ENCODE results near the gene ARHGAP45. TPM values are rescaled to one million over a fixed set of nuclear protein-coding genes. Genes with fewer than 3 reads are reported as not detected.

The ARHGAP45 gene
- total RNA-seq, 2 donors from 2014 or later = 13.2 to 23.4 TPM

DNA sequence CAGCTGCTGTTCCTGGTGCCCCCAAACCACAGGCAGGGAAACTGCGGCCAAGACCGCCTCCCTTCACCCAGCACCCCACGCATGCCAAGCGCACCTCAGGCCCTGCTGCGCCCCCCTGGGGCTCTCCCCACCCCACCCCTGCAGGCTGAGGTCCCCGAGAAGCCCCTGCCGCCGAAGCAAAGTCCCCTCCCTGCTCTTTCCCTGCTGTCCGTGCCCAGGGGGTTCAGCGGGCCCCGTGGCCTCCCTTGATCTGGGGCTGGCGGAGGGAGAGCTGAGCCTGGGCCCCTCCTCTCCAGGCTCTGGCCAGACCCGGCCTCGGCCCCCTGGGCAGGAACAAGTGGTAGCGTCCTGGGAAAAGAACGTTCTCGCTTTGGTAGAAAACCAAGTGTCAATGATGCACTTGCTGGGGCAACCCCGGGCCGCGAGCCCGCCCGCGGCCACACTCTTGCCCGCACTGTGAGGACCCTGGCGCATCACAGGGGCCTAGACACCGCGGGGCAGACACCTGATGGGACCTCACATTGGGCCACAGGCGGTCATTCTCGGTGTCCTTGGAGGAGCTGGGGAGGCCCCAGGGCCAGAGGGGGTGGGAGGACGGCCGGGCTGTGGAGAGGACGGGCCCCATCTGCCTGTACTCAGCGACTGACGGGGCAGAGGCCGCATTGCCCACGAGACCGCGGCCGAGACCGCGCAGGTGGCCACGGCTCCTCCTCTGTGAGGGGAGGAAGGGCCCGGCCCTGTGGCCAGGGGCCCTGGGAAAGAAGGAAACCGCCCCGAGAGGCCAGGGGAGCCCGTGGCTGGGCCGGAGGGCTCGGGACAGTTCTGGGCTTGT is 65.8 kb downstream of the ARHGAP45 start:
- intact Hi-C loops (cut with DNase I) = no loop called here
- WGBS, 2 donors = 66 to 94% methylated on average over 16 to 42 of the region's 48 CpGs
- Histone ChIP-seq H3K36me3 (replicated peaks in 1 of 2; ENCODE audit: insufficient read depth in 1 of 2, low read depth in 2 of 2) (peaks cover 0 to 1% of the 10 kb centered on the region in 2 donors), H3K9me3 (no peaks in the 10 kb centered on the region), H3K4me3 (no peak overlapping the region), H3K4me1 (peaks cover 27% of the 10 kb centered on the region), H3K27me3 (no peaks in the 10 kb centered on the region), H3K27ac (peak overlapping the region; percentile 44 to 86 (median 70))
- TF ChIP-seq POLR2A (IDR thresholded peaks at IDR 0.05) = no peak
- TF ChIP-seq, protein P1, sequence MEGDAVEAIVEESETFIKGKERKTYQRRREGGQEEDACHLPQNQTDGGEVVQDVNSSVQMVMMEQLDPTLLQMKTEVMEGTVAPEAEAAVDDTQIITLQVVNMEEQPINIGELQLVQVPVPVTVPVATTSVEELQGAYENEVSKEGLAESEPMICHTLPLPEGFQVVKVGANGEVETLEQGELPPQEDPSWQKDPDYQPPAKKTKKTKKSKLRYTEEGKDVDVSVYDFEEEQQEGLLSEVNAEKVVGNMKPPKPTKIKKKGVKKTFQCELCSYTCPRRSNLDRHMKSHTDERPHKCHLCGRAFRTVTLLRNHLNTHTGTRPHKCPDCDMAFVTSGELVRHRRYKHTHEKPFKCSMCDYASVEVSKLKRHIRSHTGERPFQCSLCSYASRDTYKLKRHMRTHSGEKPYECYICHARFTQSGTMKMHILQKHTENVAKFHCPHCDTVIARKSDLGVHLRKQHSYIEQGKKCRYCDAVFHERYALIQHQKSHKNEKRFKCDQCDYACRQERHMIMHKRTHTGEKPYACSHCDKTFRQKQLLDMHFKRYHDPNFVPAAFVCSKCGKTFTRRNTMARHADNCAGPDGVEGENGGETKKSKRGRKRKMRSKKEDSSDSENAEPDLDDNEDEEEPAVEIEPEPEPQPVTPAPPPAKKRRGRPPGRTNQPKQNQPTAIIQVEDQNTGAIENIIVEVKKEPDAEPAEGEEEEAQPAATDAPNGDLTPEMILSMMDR (IDR thresholded peaks at IDR 0.05) = no peak
- ATAC-seq (no peak), DNase-seq (no peak)

GRCh38 chr19:1133471-1133929 is 66.5 kb downstream of the ARHGAP45 start:
- WGBS, 2 donors = 91 to 96% methylated on average over 4 to 25 of the region's 25 CpGs
- DNase-seq (peak in 1 of 4 donors; percentile 43), ATAC-seq (no peak)
- Histone ChIP-seq H3K9me3 (no peaks in the 10 kb centered on the region), H3K36me3 (replicated peaks in 1 of 2; ENCODE audit: insufficient read depth in 1 of 2, low read depth in 2 of 2) (no peaks in the 10 kb centered on the region), H3K27me3 (no peaks in the 10 kb centered on the region), H3K4me1 (peaks cover 27% of the 10 kb centered on the region), H3K27ac (peak overlapping the region in 1 of 4 donors; percentile 79), H3K4me3 (no peak overlapping the region)
- intact Hi-C loops (cut with DNase I) = no loop called here
- peak in 1 of 3 donors; percentile 12 for TF ChIP-seq POLR2A (IDR thresholded peaks at IDR 0.05)
- TF ChIP-seq, protein P1 (IDR thresholded peaks at IDR 0.05) = no peak

GRCh38 chr19:1134431-1134830 is 67.5 kb downstream of the ARHGAP45 start:
- Histone ChIP-seq H3K36me3 (replicated peaks in 1 of 2; ENCODE audit: insufficient read depth in 1 of 2, low read depth in 2 of 2) (no peaks in the 10 kb centered on the region), H3K4me1 (peaks cover 27% of the 10 kb centered on the region), H3K4me3 (no peak overlapping the region), H3K9me3 (no peaks in the 10 kb centered on the region), H3K27ac (no peak overlapping the region), H3K27me3 (no peaks in the 10 kb centered on the region)
- DNase-seq (no peak), ATAC-seq (no peak)
- TF ChIP-seq, protein P1 (IDR thresholded peaks at IDR 0.05) = no peak
- TF ChIP-seq POLR2A (IDR thresholded peaks at IDR 0.05) = no peak
- WGBS, 2 donors = 95 to 98% methylated on average over 11 of the region's 11 CpGs
- intact Hi-C loops (cut with DNase I) = no loop called here

- intact Hi-C loops (cut with DNase I) = no loop called here
- DNase-seq = no peak
- Histone ChIP-seq H3K27ac (peak overlapping the region in 1 of 4 donors; percentile 17), H3K4me3 (no peak overlapping the region), H3K27me3 (no peaks in the 10 kb centered on the region), H3K4me1 (peaks cover 24% of the 10 kb centered on the region), H3K36me3 (replicated peaks in 1 of 2; ENCODE audit: insufficient read depth in 1 of 2, low read depth in 2 of 2) (no peaks in the 10 kb centered on the region), H3K9me3 (no peaks in the 10 kb centered on the region)
- ATAC-seq = no peak
- TF ChIP-seq POLR2A (IDR thresholded peaks at IDR 0.05) = no peak
- TF ChIP-seq, protein P1 (IDR thresholded peaks at IDR 0.05) = no peak
- 94 to 95% methylated on average over 12 to 17 of the region's 17 CpGs for WGBS, 2 donors
Observed at GRCh38 chr19:1135454-1135853, 68.5 kb downstream of the ARHGAP45 start.

All from body of pancreas (tissue), 4 donors.